AG04450 (cell line): Measurements from ENCODE around the gene CHKA. TPM values are rescaled to one million over a fixed set of nuclear protein-coding genes. Genes with fewer than 3 reads are reported as not detected.

Source experiments
- CTCF ChIA-PET: fragments of 300-600, 350-600 bp; formaldehyde crosslinking; extraction: SDS; loops from one replicate; lab custom pipeline; 2022; ENCODE audit warnings: antibody characterized with exemption, inconsistent platforms; lab: Charles Lee
- POLR2A ChIA-PET: fragments of 350-600 bp; formaldehyde crosslinking; extraction: SDS; loops from one replicate; lab custom pipeline; 2021; ENCODE audit warnings: antibody characterized with exemption, inconsistent platforms; lab: Yijun Ruan, JAX
- DNase-seq: peaks from one replicate; pipeline ENCODE4 v3.0.0-alpha.2; 2011; ENCODE audit warnings: low read depth, low spot score
- H3K27ac ChIP-seq: one replicate; pipeline ENCODE4 v1.5.1; 2012; ENCODE audit warnings: low read depth, low read length, control low read depth
- H3K27me3 ChIP-seq: one replicate; pipeline ENCODE4 v1.6.0; 2012; ENCODE audit warnings: low read length; ENCODE audit not compliant: control insufficient read depth, insufficient read depth
- H3K4me3 ChIP-seq: 2 replicates; pipeline ENCODE4 v1.5.1; 2011; ENCODE audit warnings: mild to moderate bottlenecking, low read depth, low read length, control low read depth
- H3K9me3 ChIP-seq: 2 replicates; pipeline ENCODE4 v1.5.1; 2012; ENCODE audit warnings: low read length; ENCODE audit not compliant: control insufficient read depth, insufficient read depth
- CTCF ChIP-seq: IDR thresholded peaks from 2 replicates; pipeline ENCODE4 v1.5.1; 2011; ENCODE audit warnings: low read depth, low read length, control low read depth, inconsistent platforms
- polyA plus RNA-seq: library from polyadenylated mRNA; depleted of rRNA; stranded (reverse); fragments of >200 nt; gene quantifications from 2 replicates; pipeline ENCODE4 v1.2.3, GENCODE V29; 2011

Gene CHKA
- polyA plus RNA-seq, 1 experiment = 12.5 TPM

GRCh38 chr11:68141246-68142027, 20.2 kb upstream of the CHKA start:
- CTCF ChIA-PET = no interaction called here
- POLR2A ChIA-PET = no interaction called here
- no peaks in the 10 kb centered on the region; the same call in 1 of the 2 replicates for H3K9me3 ChIP-seq
- no peak overlapping the region for H3K27ac ChIP-seq
- no peak overlapping the region for H3K4me3 ChIP-seq
- TF ChIP-seq CTCF = no peak
- DNase-seq = no peak
- no peaks in the 10 kb centered on the region for H3K27me3 ChIP-seq

GRCh38 chr11:68140496-68141245, 19.5 kb upstream of the CHKA start:
- no peak overlapping the region for H3K4me3 ChIP-seq
- ChIA-PET CTCF (no interaction called here), POLR2A (no interaction called here)
- TF ChIP-seq CTCF = no peak
- H3K27me3 ChIP-seq = no peaks in the 10 kb centered on the region
- DNase-seq = no peak
- no peaks in the 10 kb centered on the region; the same call in 1 of the 2 replicates for H3K9me3 ChIP-seq
- H3K27ac ChIP-seq = no peak overlapping the region

GRCh38 chr11:68138237-68138636, 17.0 kb upstream of the CHKA start:
- CTCF ChIA-PET = no interaction called here
- H3K27ac ChIP-seq = no peak overlapping the region

GRCh38 chr11:68137833-68138232, 16.6 kb upstream of the CHKA start:
- DNase-seq = no peak
- ChIA-PET POLR2A (interaction anchor here (1.2 kb wide), 1 partner anchor 10 kb away, joined by 5 read pairs; no protein-coding TSS in a partner anchor), CTCF (no interaction called here)
- H3K27ac ChIP-seq = no peak overlapping the region
- no peak overlapping the region for H3K4me3 ChIP-seq
- TF ChIP-seq CTCF = no peak
- no peaks in the 10 kb centered on the region for H3K27me3 ChIP-seq
- peaks cover 18% of the 10 kb centered on the region for H3K9me3 ChIP-seq

More at GRCh38 chr11:68138237-68138636, 17.0 kb upstream of the CHKA start:
- H3K4me3 ChIP-seq = no peak overlapping the region
- DNase-seq = no peak
- no peaks in the 10 kb centered on the region for H3K27me3 ChIP-seq
- POLR2A ChIA-PET = interaction anchor here (1.2 kb wide), 1 partner anchor 10 kb away, joined by 5 read pairs; no protein-coding TSS in a partner anchor
- H3K9me3 ChIP-seq = peaks cover 15% of the 10 kb centered on the region
- TF ChIP-seq CTCF = no peak
